GM19238 (cell line): ENCODE data around the gene INPP5A.

Experiments used
- DNase-seq: peaks from one replicate; pipeline ENCODE4 v3.0.0; 2011; ENCODE audit warnings: low spot score; ENCODE audit not compliant: insufficient read length

INPP5A gene

GRCh38 chr10:132656283-132657126 is 118.9 kb downstream of the INPP5A start:
- no peak for DNase-seq

GRCh38 chr10:132657127-132657706 is 119.6 kb downstream of the INPP5A start:
- no peak for DNase-seq

DNA sequence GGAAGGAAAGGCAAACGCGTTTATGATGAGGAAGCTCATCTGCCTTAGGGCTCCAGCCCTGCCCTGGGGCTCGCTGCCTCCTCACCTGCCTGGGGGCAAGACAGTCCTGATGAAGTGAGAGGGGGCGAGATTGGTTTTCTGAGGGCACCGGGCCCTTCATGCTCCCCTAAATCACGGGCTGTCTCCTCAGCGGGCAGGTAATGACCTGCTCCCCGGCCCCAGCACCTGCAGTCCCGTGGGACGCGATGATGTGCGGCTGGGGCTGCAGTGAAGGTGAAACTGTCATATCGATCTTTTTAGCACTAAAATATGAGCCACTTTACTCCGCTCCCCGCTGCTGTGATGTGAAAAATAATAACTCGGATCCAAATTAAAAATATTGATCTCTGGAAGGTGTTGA is 120.2 kb downstream of the INPP5A start:
- no peak for DNase-seq

DNA sequence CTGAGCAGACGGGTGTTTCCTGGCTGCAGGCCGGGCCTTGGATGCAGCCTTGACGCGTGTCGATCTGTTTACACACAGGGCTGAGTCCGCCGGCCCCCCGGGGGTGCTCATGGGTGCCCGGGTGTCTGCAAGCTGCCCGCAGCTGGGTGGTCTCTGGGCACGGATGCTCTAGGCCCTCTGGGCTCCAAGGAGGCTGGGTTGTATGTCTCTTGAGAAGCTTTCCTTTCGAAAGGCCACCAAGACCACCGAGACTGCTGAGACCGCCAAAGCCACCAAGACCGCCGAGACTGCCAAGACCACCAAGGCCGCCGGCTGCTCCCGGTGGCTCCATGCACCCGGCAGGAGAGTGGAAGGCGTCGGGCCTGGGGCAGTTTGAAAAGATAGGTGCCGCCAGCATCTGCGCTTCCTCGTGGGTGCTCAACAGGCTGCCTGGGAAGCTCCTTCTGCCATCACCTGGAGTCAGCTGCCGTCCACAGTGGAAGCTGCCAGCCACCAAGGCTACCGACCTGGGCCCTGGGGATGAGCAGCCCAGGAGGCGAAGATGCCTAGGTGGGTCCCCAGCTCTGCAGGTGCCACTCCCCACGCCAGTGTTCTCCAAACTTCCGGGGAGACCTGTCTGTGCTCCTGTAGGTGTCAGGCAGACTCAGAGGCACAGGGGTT is 121.1 kb downstream of the INPP5A start:
- DNase-seq: no peak

- DNase-seq: no peak
Measured at GRCh38 chr10:132659206-132660091, 121.9 kb downstream of the INPP5A start.

DNA sequence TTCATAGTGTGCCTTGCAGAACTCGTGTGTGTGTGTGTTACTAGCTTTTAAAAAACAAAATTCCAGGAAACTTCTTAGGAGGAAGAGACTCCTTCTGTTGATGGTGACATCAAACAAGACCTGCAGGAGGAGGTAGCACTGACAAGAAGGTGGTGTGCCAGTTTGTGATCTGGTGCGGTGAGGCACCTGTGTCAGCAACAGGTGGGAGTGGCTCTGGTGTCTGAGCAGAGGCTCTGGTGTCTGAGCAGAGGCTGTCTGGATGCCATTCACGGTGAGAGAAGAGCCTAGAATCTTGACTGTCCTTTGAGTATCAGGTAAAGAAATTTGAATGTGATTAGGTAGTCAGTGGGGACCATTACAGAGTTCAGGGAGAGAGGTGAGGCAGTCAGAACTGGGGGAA is 122.8 kb downstream of the INPP5A start:
- no peak for DNase-seq

- DNase-seq: no peak
Measured at GRCh38 chr10:132662186-132662920, 124.8 kb downstream of the INPP5A start.

DNA sequence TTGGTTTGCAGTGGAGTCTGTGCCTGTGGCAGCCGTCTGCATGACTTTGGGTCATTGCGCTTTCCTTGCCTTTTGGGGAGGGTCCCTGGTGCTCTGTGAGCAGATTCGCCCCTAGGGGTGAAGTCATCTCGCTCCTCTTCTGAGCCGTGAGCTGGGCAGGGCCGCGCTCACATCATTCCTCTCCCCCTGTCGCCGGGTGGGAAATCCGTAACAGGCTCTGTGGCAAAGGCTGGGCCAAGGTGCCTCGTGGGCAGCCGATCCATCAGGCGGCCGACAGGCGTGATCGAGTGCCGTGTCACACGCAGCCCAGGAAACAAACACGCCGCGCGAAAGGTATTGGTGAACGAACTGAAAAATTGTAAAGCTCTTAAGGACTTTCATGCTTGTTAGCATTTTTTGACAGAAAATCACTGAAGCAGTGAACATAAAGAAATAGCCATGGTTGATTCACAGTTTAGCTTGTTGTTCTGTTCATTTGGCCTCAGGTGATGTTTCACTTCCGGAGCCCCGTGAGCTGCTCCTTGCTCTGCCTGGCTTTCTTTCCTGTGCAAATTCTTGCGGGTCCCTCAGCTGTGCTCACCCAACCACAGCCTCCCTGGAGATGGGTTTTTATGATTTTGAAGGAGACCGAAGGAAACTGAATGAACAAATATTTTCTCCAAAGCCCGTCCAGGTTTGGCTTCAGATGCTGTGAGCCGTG is 126.2 kb downstream of the INPP5A start:
- DNase-seq: no peak

DNA sequence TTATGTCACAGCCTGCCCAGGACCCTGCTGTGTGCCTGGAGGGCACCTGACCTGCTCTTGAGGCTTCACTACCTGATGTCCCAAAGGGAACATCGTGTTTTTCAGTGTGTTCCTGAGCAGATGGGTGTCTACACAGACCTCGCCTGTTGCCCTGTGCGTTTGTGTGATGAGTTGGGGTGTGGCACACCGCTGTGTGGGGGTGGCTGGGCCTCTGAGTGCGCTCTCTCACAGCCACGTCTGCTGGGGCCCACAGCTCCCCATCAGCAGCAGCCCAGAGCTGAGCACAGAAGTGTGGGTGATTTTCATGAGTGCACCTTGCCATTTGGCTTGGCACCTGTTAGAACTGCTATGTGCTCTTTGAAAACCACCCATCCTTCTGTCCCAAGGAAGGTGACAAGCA is 126.8 kb downstream of the INPP5A start:
- no peak for DNase-seq

GRCh38 chr10:132664883-132665282 is 127.3 kb downstream of the INPP5A start:
- no peak for DNase-seq

DNA sequence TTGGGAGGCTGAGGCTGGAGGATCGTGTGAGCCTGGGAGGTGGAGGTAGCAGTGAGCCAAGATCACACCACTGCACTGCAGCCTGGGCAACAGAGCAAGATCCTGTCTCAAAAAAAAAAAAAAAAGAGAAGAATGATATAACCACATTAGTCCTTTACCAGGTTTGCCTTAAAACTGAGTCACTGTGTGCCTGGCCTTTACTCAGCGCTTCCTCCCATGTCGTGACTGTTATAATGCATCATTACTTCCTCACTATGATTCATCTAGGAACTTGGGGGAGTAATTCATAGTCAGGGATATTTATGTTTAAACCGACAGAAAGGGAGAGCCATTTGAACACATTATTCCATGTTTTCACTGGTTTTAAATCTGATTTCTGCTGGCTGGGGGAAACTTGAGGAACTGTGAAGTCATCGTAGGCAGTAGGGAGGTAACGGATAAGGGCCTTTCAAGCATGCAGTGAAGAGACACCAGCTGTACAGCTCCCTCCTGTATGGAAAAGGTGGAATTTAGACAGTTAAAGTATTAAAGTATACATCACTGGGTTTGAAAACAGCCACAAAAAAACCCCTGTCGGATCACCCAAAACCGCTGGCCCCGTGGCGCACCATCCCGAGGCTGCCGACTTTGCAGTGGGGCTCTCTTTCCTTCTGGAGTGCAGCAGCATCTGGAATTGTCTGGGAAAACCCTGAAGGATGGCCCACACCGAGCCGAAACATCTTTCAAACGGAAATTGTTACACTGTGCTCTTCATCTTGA is 128.5 kb downstream of the INPP5A start:
- no peak for DNase-seq

DNA sequence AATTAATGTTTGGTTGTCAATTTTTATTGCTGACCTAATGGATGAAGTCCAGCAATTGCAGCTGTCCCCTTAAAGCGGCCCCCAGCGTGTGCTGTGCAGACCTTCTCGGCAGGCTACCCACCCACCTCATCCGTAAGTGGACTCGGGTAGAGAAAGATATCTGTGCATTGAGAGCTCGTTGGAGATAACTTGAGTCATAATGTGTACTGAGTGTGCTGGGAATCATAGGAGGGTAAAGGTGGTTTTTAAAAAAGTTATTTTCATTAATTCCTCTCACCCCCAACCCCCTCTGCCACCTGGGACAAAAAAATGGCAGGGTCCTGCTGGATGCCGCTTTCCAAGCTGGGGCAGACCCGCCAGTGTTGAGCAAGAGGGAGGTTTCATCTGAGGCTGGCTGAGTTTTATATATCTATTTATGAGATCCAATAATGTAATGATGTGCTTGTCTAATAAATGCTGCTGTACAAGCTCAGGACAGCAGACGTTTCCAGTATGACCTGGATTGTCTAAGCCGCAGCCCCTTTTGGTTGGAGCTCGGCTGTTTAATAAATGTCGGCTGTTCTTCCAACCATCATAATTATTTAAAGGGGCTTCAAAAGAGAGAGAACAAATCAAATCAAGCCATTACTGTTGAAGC is 129.2 kb downstream of the INPP5A start:
- DNase-seq: no peak

DNA sequence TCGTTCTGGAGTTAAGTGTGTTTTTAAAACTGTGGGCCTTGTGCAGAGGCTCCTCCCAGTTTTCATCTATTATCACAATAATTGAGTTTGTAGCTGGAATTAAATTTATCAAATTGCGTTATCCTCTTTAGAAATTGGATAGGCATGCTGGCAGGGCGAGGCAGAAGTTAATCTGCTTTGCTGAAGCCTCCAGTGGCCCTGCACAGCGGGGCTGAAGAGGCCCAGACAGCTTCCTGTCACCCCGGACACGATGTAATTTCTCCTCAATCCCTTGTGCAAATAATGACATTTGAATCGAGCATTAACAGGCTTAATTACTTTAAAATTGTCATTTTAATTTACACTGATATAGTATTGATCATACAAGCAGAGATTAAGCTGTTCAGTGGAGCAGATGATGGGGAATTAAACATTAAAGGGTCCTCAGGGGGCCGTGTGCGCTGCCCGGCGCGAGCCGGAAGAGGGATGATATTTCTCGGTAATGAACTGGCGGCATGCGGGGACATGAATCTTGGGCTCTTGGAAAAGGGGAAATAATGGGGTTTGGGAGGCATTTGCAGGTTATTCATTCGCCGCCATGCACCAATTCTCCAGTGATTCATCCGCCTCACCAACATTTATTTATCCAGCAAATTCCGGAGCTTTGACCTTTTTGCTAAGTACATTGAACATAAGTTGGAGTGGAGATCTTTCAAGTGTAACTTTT is 129.9 kb downstream of the INPP5A start:
- DNase-seq: no peak

DNA sequence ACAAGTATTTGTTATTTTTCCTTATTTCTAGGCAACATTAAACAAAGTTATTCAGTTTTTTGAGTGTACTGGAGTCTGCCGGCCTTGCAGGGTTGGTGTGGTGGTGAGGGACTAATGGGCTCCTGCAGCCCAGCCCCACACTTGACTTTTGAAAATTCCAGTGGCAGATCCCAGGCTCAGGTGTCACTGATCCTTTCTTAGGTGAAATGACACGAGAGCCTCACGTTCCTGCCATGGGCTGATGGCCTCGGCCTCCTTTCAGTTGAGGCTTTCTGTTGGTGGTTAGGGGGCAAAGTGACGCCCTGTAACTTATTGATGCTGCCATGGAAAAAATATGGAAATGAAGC is 130.4 kb downstream of the INPP5A start:
- no peak for DNase-seq

GRCh38 chr10:132669208-132669861 is 131.7 kb downstream of the INPP5A start:
- DNase-seq: no peak

- DNase-seq: no peak
Measured at GRCh38 chr10:132670546-132671227, 133.1 kb downstream of the INPP5A start.
